ENCODE data around the gene GMEB2.
"Not testable (repeated sequence)": the region's sequence is repeated elsewhere in the genome, so short reads cannot be mapped to it uniquely, and the experiment has no call there.

GMEB2 gene

GRCh38 chr20:63610581-63611435 lies 16.1 kb downstream of the GMEB2 start:
- no peak for DNase-seq

DNA sequence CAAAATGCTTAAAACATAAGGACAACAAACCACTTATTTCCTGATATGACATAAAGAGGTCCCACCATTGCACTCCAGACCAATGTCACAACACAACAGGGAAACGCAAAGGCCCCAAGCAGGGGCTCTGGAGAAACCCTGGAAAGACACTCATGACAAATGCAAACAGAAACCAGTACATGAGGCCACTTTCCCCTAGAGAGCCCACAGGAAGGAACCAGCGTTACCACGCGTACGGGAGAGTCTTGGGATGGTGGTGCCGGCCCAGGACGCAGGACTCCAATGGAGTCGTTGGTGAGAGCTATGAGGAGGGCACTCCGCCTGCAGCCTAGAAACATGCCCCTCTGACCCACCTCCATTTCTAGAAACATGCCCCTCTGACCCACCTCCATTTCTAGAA lies 20.2 kb downstream of the GMEB2 start:
- DNase-seq: no peak

GRCh38 chr20:63602321-63602720 lies 24.6 kb downstream of the GMEB2 start:
- DNase-seq: no peak

DNA sequence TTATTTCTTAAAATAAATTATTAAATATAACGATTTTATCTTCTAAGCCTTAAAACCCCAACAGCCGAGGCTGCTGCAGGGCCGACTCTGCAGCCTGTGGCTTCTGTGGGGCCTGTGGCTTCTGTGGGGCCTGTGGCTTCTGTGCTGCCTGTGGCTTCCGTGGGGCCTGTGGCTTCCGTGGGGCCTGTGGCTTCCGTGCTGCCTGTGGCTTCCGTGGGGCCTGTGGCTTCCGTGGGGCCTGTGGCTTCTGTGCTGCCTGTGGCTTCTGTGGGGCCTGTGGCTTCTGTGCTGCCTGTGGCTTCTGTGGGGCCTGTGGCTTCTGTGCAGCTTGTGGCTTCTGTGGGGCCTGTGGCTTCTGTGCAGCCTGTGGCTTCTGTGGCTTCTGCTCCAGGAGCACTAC lies 25.2 kb downstream of the GMEB2 start:
- not testable (repeated sequence) for DNase-seq

DNA sequence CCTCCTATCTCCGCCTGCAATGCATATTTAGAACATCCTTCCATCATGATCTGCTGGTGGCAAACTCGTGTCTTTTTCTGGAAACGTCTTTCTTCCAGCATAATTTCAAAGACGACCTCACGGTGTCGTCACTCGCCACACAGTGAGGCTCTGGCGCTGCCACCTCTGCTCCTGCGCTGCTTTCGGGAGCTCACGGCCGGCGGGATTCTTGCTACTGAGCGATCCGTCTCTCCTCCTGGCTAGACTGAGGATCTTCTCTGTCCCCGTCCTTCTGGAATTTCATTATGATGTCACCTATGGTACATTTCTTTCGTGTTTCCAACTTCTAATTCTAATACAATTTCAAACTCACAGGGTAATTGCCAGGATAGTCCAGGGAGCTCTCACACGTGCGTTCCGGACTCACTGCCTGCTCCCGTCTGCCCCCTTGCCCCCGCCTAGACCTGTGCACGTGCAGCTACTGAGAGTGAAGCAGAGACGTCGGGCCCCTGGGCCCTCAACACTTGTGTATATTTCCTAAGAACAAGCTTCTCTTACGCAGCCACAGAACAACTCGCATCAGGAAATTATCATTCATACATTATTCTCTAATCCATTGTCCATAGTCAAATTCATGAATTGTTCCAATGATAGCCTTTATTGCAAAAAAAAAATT lies 27.4 kb downstream of the GMEB2 start:
- no peak for DNase-seq

DNA sequence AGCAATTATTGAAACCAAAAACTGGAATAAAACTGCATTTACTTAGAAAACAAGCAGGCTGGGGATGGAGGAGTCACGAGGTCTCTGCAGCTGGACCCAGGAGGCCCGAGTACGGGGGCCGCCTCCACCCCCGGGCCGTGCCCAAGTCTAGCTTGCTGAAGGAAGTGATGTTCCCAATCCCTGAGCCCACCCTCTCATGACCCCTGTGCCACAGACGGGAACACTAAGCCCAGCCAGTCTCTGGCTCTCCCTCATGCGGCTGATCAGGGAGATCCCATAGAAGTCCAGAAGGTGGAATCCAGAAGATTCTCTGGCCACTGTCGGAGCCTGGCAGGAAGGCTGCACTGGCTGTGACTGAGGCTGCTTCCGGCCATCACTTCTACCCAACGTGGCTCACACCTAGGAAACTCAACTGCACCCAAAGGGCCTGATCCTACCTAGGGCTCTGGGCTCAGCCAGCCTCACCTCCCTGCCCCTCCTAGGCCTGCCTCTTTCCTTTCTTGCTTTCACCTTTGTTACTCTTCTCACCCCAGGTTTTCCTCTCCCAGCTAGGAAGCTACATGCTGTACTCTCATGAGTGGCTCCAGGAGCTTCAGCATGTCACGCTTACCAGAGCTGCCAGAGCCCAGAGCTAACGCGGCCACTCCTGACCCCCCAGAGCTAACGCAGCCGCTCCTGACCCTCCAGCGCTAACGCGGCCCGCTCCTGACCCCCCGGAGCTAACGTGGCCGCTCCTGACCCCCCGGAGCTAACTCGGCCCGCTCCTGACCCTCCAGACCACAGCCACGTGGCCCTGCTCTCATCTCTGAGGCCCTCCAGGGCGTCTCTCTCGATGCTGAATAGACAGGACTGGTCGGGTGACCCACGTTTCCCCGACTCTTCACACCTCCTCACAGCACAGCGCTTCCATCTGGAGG lies 28.2 kb downstream of the GMEB2 start:
- DNase-seq: no peak

- DNase-seq: no peak
Observed at GRCh38 chr20:63597651-63598478, 29.0 kb downstream of the GMEB2 start.

DNA sequence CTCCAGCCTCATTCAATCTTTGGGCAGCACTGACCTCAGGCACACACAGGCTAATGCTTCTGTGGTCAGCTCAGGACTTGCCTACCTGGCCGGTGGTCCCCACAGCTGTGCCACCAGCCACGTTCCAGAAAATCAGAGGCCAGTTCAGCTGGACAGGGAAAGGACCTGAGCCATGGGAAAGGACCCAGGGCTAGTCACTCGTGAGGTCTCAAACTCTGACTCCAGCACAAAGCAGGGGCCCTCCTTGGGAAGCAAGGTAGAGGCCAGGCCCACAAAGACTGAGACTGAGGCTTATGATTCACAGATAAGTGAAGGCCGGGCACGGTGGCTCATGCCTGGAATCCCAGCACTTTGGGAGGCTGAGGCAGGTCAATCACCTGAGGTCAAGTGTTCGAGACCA lies 30.5 kb downstream of the GMEB2 start:
- DNase-seq: no peak

DNA sequence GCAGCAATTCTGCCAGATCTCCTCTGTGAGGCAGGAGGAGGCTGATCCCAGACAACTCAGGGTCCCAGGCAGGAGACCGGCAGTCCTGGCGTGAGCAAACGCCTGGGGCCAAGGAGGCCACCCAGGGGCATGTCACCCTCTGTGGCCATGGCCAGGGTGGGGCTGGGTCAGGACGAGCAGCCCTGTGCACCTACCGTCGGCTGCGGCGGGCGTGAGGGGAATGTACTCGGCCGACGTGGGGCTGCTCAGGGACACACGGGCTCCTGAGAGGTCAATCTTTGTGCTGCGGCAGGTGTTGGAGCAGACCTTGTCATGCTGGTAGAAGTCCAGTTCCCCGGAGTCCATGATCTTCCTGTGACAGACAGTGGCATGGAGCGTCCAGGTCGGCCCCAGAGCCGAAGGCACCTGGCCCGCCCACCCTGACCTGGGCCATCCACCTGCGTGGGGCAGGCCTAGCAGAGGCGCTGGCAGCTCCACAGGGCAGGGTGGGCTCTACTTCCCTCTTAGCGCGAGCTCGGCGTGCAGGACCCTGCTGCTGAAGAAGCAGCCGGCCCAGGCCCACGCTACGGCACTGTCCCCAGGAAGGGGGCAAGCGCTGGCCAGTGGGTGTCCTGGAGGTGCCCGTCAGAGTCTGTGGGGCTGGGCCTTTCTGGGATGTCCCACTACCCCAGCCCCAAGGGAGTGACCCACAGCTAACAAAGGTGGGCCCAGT lies 31.3 kb downstream of the GMEB2 start:
- no peak for DNase-seq

DNA sequence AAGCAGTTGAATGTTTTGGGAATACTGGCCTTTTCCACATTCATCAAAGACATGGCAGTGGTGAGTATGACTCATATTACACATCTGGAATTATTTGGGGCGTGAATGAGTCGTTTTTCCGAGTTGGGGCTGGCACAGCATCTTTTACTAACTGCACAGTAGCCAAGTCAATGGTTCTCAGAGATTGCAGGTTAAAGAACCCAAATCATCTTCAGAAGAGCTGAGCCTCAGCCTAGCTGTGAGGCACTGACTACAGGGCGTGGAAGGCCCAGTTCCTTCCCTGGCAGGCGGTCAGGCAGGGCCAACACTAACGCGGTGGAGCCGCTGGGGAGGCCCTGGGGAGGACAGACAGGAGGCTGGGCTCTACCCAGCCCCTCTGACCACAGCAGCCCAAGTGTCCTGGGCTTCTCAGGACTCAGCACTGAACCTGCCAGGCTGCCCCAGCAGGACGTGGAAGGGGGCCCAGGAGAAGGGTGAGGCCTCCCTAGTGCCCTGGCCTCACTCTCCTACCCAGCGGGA lies 32.8 kb downstream of the GMEB2 start:
- DNase-seq: no peak

DNA sequence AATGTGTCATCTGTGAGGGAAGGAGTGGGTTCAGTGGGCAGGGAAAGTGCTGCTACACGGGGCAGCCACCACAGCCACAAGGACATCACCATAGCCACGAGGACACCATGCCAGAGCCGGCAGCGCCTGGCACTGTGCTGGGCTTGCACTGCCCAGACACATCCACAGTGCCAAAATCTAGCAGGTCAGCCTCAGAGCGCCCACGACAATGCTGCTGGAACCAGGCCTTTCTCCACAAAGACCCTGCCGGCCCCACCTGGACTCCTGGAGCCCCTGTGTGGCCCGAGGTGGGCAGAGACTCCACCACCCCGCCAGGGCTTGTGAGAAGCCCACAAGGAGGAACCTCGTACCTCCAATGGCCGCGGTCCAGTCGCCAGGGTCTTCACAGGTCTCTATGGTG lies 34.2 kb downstream of the GMEB2 start:
- DNase-seq: no peak

- no peak for DNase-seq
Observed at GRCh38 chr20:63591786-63592355, 35.0 kb downstream of the GMEB2 start.

DNA sequence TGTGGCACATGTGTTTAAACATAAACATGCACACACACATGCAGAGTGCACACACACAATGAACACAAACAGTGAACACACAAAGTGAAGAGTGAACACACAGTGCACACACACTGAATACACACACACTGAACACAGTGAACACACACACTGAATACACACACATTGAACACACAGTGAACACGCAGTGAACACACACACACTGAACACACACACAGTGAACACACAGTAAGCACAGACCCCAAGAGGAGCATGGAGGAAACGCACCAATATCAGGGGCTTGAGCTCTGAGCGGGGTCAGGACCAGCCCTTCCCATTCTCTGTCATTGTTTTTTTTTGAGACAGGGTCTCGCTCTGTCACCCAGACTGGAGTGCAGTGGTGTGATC lies 35.8 kb downstream of the GMEB2 start:
- DNase-seq: no peak

GRCh38 chr20:63590218-63591146 lies 36.4 kb downstream of the GMEB2 start:
- no peak for DNase-seq

- DNase-seq: no peak
Observed at GRCh38 chr20:63589261-63590217, 37.4 kb downstream of the GMEB2 start.

- DNase-seq: no peak
Observed at GRCh38 chr20:63588641-63589041, 38.3 kb downstream of the GMEB2 start.

- no peak for DNase-seq
Observed at GRCh38 chr20:63587776-63588591, 38.9 kb downstream of the GMEB2 start.

DNA sequence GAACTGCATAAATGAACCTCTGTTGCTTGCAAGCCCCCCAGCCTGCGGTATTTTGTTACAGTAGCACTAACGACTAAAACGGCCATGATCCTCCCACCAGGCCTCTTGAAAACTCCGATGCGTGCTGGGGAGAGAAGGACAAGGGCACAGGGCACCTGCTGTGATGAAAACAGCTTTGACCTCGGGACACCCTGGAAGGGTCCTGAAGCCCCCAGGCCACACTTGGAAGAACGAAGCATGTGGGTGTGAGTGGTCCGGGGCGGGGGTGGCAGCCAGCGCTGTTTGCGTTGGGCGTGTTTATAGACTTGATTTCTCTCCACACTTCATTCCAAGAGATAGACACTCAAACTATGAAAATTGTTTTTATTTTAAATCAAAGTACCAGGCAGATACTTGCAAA lies 39.6 kb downstream of the GMEB2 start:
- no peak for DNase-seq
